OCI-LY3 (cell line): Measurements from ENCODE around the gene LYSMD1.

Source experiments
- CTCF ChIP-seq: fragments of 200-600, 300-600 bp; sonication (generic); IDR thresholded peaks from 2 replicates; pipeline ENCODE4 v1.5.1; 2014; ENCODE audit warnings: antibody characterized with exemption, low read length, low read depth
- EZH2phosphoT487 ChIP-seq: fragments of 200-600 bp; shearing (Covaris generic); IDR thresholded peaks from 2 replicates; pipeline ENCODE4 v1.6.1; 2018; ENCODE audit warnings: antibody characterized with exemption, mixed run types, low read depth

DNA sequence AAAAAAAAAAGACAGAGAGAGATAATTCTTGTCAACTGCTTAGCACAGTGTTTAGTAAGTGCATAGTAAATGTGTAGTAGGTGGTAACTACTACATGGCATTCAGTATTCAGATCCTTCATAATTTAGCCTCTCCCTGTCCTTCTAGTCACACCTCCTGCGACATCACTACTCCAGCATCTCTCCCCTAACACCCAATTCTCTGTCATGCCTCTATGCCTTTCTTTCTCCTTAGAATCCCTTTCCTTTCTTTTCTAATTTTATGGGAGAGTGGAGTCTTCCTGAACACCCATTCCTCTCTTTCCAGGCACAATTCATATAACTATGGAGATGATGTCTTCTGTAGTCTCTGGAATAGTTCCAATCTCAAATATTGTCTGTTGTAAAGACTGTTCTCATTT lies 28.2 kb upstream of the LYSMD1 start:
- no peak for TF ChIP-seq EZH2phosphoT487
- TF ChIP-seq CTCF: no peak
